HCT116 (cell line): ENCODE measurements around the gene RAB11A. TPM values are rescaled to one million over a fixed set of nuclear protein-coding genes. Genes with fewer than 3 reads are reported as not detected.

Source experiments
- ATAC-seq: fragments of 200-7000 bp; cut with Tn5 transposase; 2 replicates; pipeline ENCODE4 v1.9.1; 2020; ENCODE audit warnings: mild to moderate bottlenecking, moderate library complexity
- BruUV-seq: library from RNA; stranded (reverse); fragments of 400-500 nt; replicated peaks from 2 replicates; lab custom pipeline; 2021; lab: Mats Ljungman, UMichigan
- CTCF ChIA-PET: fragments of 300-600 bp; sonication (Branson Sonifier 250); formaldehyde crosslinking; loops from one replicate; lab custom pipeline; 2021; ENCODE audit warnings: antibody characterized with exemption; lab: Charles Lee
- POLR2A ChIA-PET: fragments of 300-600, 350-600 bp; sonication (Branson Sonifier 250); formaldehyde crosslinking; loops from one replicate; lab custom pipeline; 2021; ENCODE audit warnings: antibody characterized with exemption; lab: Charles Lee
- RAD21 ChIA-PET, 2 experiments: fragments of 300-600 bp; sonication (Branson Sonifier 250); formaldehyde crosslinking; loops; one replicate each; lab custom pipeline; 2023; ENCODE audit warnings: low total read pairs in 2 of 2; ENCODE audit not compliant: uncharacterized antibody in 2 of 2, unreplicated experiment in 2 of 2, low non-redundant PET in 1 of 2; lab: Charles Lee
- DNase-seq: peaks from one replicate; pipeline ENCODE4 v3.0.0-alpha.2; 2010; ENCODE audit warnings: low read depth, low spot score
- H2AFZ ChIP-seq: fragments of 200-600 bp; shearing (Covaris generic), sonication (generic); 2 replicates; pipeline ENCODE4 v1.6.1; 2017; ENCODE audit warnings: low read depth, mixed run types, mixed read lengths, antibody characterized with exemption, low read length; ENCODE audit not compliant: poor library complexity, severe bottlenecking
- H3K27ac ChIP-seq: 2 replicates; pipeline ENCODE4 v1.5.1; 2012; ENCODE audit warnings: low read depth, low read length
- H3K27me3 ChIP-seq: fragments of 200-600 bp; sonication (generic); 2 replicates; pipeline ENCODE4 v1.6.1; 2016; ENCODE audit warnings: mixed run types, low read length, mixed read lengths; ENCODE audit not compliant: insufficient read depth
- H3K36me3 ChIP-seq, 2 experiments: fragments of 200-500 bp in 1 of 2; fragments of 200-600 bp in 1 of 2; sonication (Bioruptor generic) in 1 of 2; sonication (generic) in 1 of 2; 2 replicates each; pipeline versions ENCODE4 v1.5.1 to v1.6.1; 2014 to 2016; ENCODE audit warnings: low read length in 2 of 2, inconsistent platforms in 1 of 2, mixed read lengths in 1 of 2, mixed run types in 1 of 2; ENCODE audit not compliant: insufficient read depth in 2 of 2, control insufficient read depth in 1 of 2
- H3K4me1 ChIP-seq, 2 experiments: fragments of 200-600 bp in 1 of 2; sonication (generic) in 1 of 2; 2 replicates each; pipeline versions ENCODE4 v1.5.1 to v1.6.1; 2012 to 2017; ENCODE audit warnings: low read length in 2 of 2, inconsistent platforms in 1 of 2, mild to moderate bottlenecking in 1 of 2, mixed read lengths in 1 of 2, mixed run types in 1 of 2, moderate library complexity in 1 of 2; ENCODE audit not compliant: insufficient read depth in 2 of 2, control insufficient read depth in 1 of 2
- H3K4me2 ChIP-seq: fragments of 200-600 bp; sonication (generic); 2 replicates; pipeline ENCODE4 v1.6.1; 2017; ENCODE audit warnings: mixed run types, low read length, mixed read lengths
- H3K4me3 ChIP-seq, 2 experiments: fragments of 200-600 bp in 1 of 2; sonication (generic) in 1 of 2; replicated peaks in 1 of 2; 2 replicates each; pipeline ENCODE4 v1.5.1; 2011 to 2016; ENCODE audit warnings: low read length in 2 of 2, control low read depth in 1 of 2, low read depth in 1 of 2, mild to moderate bottlenecking in 1 of 2, mixed read lengths in 1 of 2, mixed run types in 1 of 2
- H3K79me2 ChIP-seq: fragments of 200-600 bp; sonication (generic); 2 replicates; pipeline ENCODE4 v1.6.1; 2017; ENCODE audit warnings: mild to moderate bottlenecking, mixed run types, low read length, moderate library complexity, mixed read lengths; ENCODE audit not compliant: insufficient read depth
- H3K9ac ChIP-seq: fragments of 200-600 bp; sonication (generic); 2 replicates; pipeline ENCODE4 v1.6.1; 2016; ENCODE audit warnings: low read length, mixed read lengths
- H3K9me2 ChIP-seq: fragments of 200-600 bp; sonication (generic), shearing (Covaris generic); 2 replicates; pipeline ENCODE4 v1.6.1; 2017; ENCODE audit warnings: mixed run types, mild to moderate bottlenecking, moderate library complexity; ENCODE audit not compliant: insufficient read depth
- H3K9me3 ChIP-seq, 2 experiments: fragments of 200-500 bp in 1 of 2; fragments of 200-600 bp in 1 of 2; sonication (Bioruptor generic) in 1 of 2; sonication (generic) in 1 of 2; 2 replicates each; pipeline ENCODE4 v1.6.1; 2014 to 2017; ENCODE audit warnings: low read length in 2 of 2, mixed read lengths in 2 of 2, inconsistent platforms in 1 of 2, low read depth in 1 of 2, mild to moderate bottlenecking in 1 of 2, mixed run types in 1 of 2, moderate library complexity in 1 of 2; ENCODE audit not compliant: control insufficient read depth in 1 of 2, insufficient read depth in 1 of 2
- H4K20me1 ChIP-seq: fragments of 200-600 bp; sonication (generic), shearing (Covaris generic); 2 replicates; pipeline ENCODE4 v1.6.1; 2017; ENCODE audit warnings: mixed run types, mild to moderate bottlenecking, moderate library complexity; ENCODE audit not compliant: insufficient read depth
- CBX3 ChIP-seq: IDR thresholded peaks from 2 replicates; pipeline ENCODE4 v1.6.1; 2012; ENCODE audit warnings: low read depth
- CEBPB ChIP-seq: IDR thresholded peaks from 2 replicates; pipeline ENCODE4 v1.6.1; 2012; ENCODE audit warnings: low read depth
- CTCF ChIP-seq, 3 experiments: fragments of 200-600 bp in 1 of 3; sonication (generic) in 1 of 3; IDR thresholded peaks in 2 of 3; conservative IDR thresholded peaks in 1 of 3; 2 replicates each; pipeline ENCODE4 v1.5.1; 2012 to 2017; ENCODE audit warnings: low read depth in 2 of 3, low read length in 2 of 3, antibody characterized with exemption in 1 of 3, borderline replicate concordance in 1 of 3, control low read depth in 1 of 3, mild to moderate bottlenecking in 1 of 3, mixed read lengths in 1 of 3, mixed run types in 1 of 3, moderate library complexity in 1 of 3; ENCODE audit not compliant: insufficient read depth in 1 of 3
- EZH2 ChIP-seq: fragments of 200-600 bp; sonication (generic); IDR thresholded peaks from 2 replicates; pipeline ENCODE4 v1.6.1; 2017; ENCODE audit warnings: antibody characterized with exemption, mixed run types
- EZH2phosphoT487 ChIP-seq: fragments of 200-600 bp; IDR thresholded peaks from 2 replicates; pipeline ENCODE4 v1.6.1; 2018; ENCODE audit warnings: antibody characterized with exemption, borderline replicate concordance
- FOSL1 ChIP-seq: IDR thresholded peaks from 2 replicates; pipeline ENCODE4 v1.6.1; 2012; ENCODE audit warnings: low read depth
- MAX ChIP-seq: IDR thresholded peaks from 2 replicates; pipeline ENCODE4 v1.6.1; 2012
- RAD21 ChIP-seq: IDR thresholded peaks from 2 replicates; pipeline ENCODE4 v1.6.1; 2012; ENCODE audit warnings: low read depth, mild to moderate bottlenecking
- SRF ChIP-seq: IDR thresholded peaks from 2 replicates; pipeline ENCODE4 v1.6.1; 2012; ENCODE audit warnings: low read depth
- TCF7L2 ChIP-seq: IDR thresholded peaks from 2 replicates; pipeline ENCODE4 v1.7.0; 2011; ENCODE audit warnings: borderline replicate concordance, inconsistent platforms; ENCODE audit not compliant: insufficient read depth, insufficient read length; ENCODE audit errors: extremely low read depth
- intact Hi-C: fragments of 100-400 bp; cut with micrococcal nuclease; formaldehyde crosslinking; loops from 2 replicates; pipeline ENCODE4 v1.10.0; 2022
- total RNA-seq: library from RNA; stranded (reverse); gene quantifications from one replicate; pipeline ENCODE4 v1.2.1, GENCODE V29; 2021; ENCODE audit not compliant: unreplicated experiment
- TF ChIP-seq, protein P1 (sequence below): IDR thresholded peaks from 2 replicates; pipeline ENCODE4 v1.6.1; 2011; ENCODE audit warnings: mild to moderate bottlenecking, low read length, moderate library complexity; ENCODE audit not compliant: insufficient replicate concordance; ENCODE audit errors: extremely low read depth

The RAB11A gene
- total RNA-seq, 1 experiment from 2014 or later = 234 TPM

- Histone ChIP-seq H3K27ac (no peak overlapping the region), H3K9ac (no peak overlapping the region), H3K36me3 (no peaks in the 10 kb centered on the region), H3K4me3 (no peak overlapping the region), H4K20me1 (no peaks in the 10 kb centered on the region), H3K4me2 (no peak overlapping the region), H3K79me2 (no peaks in the 10 kb centered on the region), H3K9me3 (no peaks in the 10 kb centered on the region), H3K4me1 (peaks cover 17 to 23% of the 10 kb centered on the region in 2 experiments), H3K9me2 (no peaks in the 10 kb centered on the region), H2AFZ (no peak overlapping the region), H3K27me3 (no peaks in the 10 kb centered on the region)
- ATAC-seq (0 out of 2 replicates have a peak, but pooled peaks have one; percentile 24), DNase-seq (no peak)
- ChIA-PET RAD21 (no interaction called here), CTCF (no interaction called here), POLR2A (no interaction called here)
- intact Hi-C loops = no loop called here
- TF ChIP-seq SRF (no peak), CBX3 (no peak), CTCF (IDR thresholded peaks at IDR 0.05 in 2 of 3, conservative IDR thresholded peaks at IDR 0.05 in 1 of 3; ENCODE audit: borderline replicate concordance in 1 of 3, insufficient read depth in 1 of 3, low read depth in 2 of 3, low read length in 2 of 3) (no peak), EZH2 (no peak), RAD21 (no peak), CEBPB (no peak), EZH2phosphoT487 (no peak), MAX (no peak), TCF7L2 (no peak), FOSL1 (no peak)
- TF ChIP-seq, protein P1, sequence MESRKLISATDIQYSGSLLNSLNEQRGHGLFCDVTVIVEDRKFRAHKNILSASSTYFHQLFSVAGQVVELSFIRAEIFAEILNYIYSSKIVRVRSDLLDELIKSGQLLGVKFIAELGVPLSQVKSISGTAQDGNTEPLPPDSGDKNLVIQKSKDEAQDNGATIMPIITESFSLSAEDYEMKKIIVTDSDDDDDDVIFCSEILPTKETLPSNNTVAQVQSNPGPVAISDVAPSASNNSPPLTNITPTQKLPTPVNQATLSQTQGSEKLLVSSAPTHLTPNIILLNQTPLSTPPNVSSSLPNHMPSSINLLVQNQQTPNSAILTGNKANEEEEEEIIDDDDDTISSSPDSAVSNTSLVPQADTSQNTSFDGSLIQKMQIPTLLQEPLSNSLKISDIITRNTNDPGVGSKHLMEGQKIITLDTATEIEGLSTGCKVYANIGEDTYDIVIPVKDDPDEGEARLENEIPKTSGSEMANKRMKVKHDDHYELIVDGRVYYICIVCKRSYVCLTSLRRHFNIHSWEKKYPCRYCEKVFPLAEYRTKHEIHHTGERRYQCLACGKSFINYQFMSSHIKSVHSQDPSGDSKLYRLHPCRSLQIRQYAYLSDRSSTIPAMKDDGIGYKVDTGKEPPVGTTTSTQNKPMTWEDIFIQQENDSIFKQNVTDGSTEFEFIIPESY = no peak
- no TSS peak for BruUV-seq
Measured at GRCh38 chr15:65937476-65937875, 68.2 kb downstream of the RAB11A start.
